GM21576 (cell line): ENCODE results near the gene GNGT1.

Source experiments
- ATAC-seq: cut with Tn5 transposase; IDR thresholded peaks from one replicate; pipeline ENCODE4 v1.9.1; 2021; ENCODE audit warnings: mild to moderate bottlenecking, moderate library complexity; ENCODE audit not compliant: unreplicated experiment

Gene GNGT1

DNA sequence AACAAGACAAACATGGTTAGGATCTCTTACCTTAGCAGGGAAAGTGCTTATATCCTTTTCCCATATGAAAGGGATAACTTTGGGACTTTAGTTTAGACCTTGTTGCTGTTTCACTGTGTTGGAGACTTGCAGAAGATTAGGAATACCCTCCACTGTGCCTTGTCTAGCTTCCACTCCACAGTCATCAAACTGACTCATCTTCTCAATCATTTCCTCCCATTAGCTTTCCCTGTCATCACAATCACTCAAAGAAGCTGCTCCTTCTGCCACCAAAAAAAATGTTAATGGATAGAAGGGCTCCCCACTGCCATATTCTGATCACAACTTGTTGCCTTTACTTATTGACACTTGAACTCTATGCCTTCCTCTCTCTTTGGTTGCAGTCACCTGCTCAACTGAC lies 31.9 kb downstream of the GNGT1 start:
- ATAC-seq = no peak

- ATAC-seq = no peak
These were observed 35.6 kb downstream of the GNGT1 start for GRCh38 chr7:93941945-93942344.

DNA sequence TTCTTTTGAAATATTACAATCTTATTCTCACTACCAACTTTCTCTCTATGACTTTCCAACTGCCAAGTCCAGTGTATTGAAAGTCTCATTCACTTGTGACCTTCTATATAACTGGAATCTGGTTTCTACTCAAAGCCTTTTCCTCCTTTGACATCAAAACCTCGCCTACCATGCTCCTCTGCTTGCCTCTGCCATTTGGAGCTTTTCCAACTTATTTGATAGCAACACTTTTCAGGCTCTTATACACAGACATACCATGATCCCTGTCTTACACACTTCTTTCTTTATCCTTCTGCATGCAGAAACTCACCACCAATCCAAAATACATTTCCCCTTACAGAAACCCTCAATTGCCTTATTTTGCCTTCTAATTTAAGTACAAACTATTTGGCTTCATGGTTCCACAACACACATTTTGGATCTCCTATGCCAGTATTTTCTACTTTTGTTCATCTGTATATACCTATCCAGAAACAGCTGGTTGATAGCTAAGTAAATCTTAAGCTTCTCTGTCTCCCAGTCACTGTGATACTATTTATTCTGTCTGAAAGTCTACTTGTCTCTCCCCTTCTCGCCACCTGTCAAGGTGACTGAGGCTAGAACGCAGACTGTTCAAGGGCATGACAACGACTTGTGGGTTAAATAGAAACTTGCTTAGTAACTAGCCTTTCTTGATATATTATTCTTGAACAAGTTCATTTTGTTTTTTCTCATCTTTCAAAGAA lies 37.6 kb downstream of the GNGT1 start:
- no peak for ATAC-seq

DNA sequence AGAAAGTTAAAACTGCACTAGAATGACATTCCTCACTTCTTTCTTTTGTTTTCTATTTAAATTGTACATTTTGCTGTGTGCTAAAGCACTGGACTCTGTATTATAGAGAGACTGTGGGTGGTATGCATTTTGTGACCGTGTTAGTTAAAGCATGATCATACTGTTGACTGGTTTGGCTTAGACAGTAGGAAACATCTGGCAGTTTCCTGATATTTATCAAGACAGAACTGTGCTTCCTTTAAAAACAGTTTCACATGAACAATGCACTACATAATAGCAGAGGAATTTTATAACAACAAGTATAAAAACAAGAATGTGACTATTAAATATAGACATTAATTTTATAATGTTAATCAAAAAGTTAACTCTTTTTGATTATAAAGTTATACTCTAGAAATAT lies 38.3 kb downstream of the GNGT1 start:
- no peak for ATAC-seq

DNA sequence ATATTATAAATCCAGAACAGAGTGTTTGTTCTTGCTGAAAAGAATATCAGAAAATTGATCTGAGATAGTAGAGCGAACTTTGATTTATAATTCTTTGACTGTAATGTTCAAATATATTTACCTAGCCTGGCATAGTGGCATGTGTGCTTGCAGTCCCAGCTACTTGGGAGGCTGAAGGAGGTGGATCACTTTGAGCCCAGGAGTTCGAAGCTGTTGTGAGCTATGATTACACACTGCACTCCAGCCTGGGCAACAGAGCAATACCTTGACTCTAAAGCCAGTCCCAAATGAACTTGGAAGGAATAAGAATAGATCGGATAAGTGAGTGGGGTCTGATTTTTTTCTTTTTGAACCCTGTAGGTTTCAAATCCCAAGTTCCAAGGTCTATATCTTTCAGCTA lies 38.7 kb downstream of the GNGT1 start:
- ATAC-seq = no peak

DNA sequence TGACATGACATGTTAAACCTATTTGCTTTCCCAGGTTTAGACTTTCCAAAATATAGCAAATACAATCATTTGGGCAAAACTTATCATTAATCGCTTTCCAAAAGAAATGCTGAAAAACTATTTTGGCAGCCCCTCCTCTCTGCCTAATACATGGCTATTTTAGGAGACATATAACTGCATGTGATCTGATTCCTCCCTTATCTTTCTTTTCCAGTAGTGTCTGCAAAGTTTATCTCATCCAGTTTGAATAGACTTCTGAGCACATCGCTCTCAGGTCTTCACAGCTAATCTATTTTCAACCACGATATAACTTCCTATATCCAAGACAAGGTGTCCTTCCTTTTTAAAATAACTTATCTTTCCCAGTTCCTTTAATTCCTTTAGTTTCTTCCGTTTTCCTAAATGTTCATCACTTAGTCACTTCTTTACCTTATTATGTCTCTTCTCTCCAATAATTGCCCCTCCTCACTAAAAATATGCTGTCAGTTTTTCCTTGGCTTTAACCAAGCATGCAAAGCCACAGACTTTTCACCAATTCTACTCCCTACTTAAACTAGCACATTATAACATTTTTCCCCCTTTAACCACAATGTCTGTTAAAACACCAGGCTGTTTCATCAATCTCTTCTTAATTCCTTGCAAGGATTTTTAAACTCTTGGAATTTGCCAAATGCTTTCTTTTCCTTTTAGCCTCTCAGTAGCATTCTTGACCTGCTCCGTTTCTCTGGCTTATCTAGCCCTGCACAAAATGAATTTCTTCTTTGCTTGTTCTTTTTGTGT lies 39.6 kb downstream of the GNGT1 start:
- ATAC-seq = no peak

- no peak for ATAC-seq
These were observed 41.7 kb downstream of the GNGT1 start for GRCh38 chr7:93948106-93948505.

- ATAC-seq = no peak
These were observed 42.5 kb downstream of the GNGT1 start for GRCh38 chr7:93948873-93949272.

DNA sequence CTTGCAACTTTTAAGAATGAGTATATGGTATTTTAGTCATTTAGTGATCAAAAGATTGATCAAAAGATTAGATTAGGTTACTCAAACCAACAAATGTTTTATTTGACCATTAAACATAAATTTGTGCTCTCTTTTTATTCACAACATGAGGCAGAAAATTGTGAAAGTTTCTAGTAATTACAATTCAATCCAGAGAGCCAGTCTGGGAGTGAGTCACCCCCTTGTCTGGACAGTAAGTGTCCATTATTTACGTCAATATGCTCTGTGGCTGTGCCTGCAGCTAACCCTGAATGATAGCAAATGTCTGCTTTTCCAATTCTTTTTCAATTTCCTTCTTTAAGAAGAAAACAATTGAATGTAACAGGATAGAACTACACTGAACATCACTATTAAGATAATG lies 43.1 kb downstream of the GNGT1 start:
- ATAC-seq = no peak

DNA sequence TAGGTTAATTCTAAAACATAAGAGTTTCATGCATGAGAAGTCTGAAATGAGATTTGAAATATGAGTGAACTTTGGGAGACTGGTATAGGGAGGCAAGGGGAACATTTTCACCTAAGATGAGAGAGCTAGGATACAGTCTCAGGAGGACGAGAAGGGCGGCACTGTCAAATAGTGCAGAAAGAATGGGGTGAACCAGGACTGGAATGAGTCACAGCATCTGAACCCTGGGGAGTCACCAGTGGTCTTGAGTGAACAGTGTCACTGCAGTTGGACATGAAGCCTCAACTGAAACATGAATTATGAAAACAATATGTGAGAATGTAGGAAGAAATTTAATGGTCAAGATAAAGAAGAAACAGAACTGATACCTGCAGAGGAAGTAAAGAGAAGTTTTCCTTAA lies 48.9 kb downstream of the GNGT1 start:
- ATAC-seq = peak; percentile 69

- peak; percentile 55 for ATAC-seq
These were observed 51.4 kb downstream of the GNGT1 start for GRCh38 chr7:93957767-93958166.

DNA sequence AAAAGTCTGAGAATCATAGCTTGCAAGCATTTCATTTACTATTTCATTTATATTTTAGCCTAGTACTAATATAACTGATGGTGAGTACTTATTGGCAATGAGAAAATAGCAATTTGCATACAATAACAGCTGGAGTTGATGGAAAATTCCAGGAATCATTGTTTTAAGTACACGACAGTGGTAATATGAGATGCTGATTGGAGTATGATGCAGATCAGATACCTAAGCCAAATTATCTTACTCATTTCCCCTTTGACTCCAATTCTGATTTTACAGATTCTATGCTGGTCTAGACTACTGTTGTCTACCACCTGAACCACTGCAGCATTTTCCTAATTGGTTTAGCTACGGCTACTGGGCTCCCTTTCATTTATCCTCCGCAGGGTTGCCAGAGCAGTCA lies 51.8 kb downstream of the GNGT1 start:
- ATAC-seq = no peak

DNA sequence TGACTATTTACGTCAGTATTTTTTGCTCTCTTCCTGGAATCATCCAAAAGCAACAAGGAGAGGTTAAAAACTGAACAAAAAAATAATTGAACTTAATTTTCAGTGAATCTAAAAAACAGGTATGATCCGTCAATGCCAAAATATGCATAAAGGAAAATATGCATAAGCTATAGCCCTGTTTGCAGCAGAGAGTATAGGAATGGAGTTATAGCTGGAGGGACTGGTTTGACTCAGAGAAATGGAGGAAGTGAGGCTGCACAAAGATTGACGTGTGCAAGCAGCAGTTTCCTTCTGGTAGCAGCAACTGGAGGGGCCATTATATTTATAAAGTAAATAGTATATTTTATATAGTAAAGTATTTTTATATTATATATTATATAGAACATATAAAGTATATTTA lies 52.3 kb downstream of the GNGT1 start:
- no peak for ATAC-seq
